ENCODE results near the gene SLC25A46.
"Not testable (repeated sequence)": the region's sequence is repeated elsewhere in the genome, so short reads cannot be mapped to it uniquely, and the experiment has no call there.

DNA sequence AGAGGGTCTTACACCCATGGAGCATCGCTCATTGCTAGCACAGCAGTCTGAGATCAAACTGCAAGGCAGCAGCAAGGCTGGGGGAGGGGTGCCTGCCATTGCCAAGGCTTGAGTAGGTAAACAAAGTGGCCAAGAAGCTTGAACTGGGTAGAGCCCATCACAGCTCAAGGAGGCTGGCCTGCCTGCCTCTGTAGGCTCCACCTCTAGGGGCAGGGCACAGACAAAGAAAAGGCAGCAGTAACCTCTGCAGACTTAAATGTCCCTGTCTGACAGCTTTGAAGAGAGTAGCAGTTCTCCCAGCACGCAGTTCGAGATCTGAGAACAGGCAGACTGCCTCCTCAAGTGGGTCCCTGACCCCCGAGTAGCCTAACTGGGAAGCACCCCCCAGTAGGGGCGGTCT is 46.1 kb upstream of the SLC25A46 start:
- not testable (repeated sequence) for TF ChIP-seq EZH2phosphoT487 (IDR thresholded peaks at IDR 0.05; ENCODE audit: borderline replicate concordance); ZFX (IDR thresholded peaks at IDR 0.05); SIN3A (IDR thresholded peaks at IDR 0.05; ENCODE audit: low read depth); POLR2A (IDR thresholded peaks at IDR 0.05; ENCODE audit: borderline replicate concordance, extremely low read depth, insufficient read depth, insufficient read length); CEBPB (IDR thresholded peaks at IDR 0.05; ENCODE audit: low read depth)
- TF ChIP-seq, protein P1, sequence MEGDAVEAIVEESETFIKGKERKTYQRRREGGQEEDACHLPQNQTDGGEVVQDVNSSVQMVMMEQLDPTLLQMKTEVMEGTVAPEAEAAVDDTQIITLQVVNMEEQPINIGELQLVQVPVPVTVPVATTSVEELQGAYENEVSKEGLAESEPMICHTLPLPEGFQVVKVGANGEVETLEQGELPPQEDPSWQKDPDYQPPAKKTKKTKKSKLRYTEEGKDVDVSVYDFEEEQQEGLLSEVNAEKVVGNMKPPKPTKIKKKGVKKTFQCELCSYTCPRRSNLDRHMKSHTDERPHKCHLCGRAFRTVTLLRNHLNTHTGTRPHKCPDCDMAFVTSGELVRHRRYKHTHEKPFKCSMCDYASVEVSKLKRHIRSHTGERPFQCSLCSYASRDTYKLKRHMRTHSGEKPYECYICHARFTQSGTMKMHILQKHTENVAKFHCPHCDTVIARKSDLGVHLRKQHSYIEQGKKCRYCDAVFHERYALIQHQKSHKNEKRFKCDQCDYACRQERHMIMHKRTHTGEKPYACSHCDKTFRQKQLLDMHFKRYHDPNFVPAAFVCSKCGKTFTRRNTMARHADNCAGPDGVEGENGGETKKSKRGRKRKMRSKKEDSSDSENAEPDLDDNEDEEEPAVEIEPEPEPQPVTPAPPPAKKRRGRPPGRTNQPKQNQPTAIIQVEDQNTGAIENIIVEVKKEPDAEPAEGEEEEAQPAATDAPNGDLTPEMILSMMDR (IDR thresholded peaks at IDR 0.05 in 2 of 3, conservative IDR thresholded peaks at IDR 0.05 in 1 of 3; ENCODE audit: borderline replicate concordance in 1 of 3, insufficient read depth in 1 of 3, low read depth in 2 of 3, low read length in 2 of 3): not testable (repeated sequence)
- TF ChIP-seq, protein P2, sequence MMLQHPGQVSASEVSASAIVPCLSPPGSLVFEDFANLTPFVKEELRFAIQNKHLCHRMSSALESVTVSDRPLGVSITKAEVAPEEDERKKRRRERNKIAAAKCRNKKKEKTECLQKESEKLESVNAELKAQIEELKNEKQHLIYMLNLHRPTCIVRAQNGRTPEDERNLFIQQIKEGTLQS (IDR thresholded peaks at IDR 0.05): not testable (repeated sequence)
